ENCODE data around the gene TMEM50B.

Gene TMEM50B

DNA sequence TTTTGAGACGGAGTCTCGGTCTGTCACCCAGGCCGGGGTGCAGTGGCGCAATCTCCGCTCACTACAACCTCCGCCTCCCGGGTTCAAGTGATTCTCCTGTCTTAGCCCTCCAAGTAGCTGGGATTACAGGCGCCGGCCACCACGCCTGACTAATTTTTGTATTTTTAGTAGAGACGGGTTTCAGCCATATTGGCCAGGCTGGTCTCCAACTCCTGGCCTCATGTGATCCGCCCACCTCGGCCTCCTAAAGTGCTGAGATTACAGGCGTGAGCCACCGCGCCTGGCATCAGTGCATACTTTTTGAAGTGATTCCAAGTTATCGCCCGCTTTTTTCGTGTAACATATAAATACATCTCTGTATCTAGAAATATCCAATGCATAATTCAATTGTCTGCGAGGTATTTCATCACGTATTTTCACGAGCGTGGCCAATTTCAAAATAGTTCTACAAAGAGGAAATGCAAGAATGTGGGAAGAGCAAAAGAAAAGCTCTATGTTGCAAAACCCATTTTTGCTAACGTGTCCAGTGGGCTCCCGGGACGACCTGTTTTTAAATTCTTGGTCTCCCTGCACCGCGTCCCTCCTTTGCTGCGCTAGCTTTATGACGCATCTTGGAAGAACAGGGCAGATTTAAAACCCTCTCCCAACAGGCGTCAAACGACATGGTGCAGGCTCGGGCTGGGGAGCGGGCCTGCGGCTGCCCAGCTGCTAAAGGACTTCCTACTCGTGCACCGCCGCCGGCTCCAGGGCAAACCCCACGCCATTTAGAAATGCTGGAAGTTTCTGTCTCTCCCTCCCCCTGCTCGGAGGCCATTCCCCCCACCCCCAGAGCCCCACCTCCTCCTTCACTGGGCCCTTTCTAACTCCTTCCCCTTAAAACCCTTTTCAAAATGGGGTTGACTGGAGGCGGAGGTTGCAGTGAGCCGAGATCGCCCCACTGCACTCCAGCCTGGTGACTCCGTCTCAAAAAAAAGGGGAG, 77.5 kb downstream of the TMEM50B start:
- peak overlapping the region; percentile 43 for H3K4me3 ChIP-seq (replicated peaks; ENCODE audit: insufficient read depth, low read length)
- DNase-seq (ENCODE audit: low read depth in 1 of 2, low spot score in 1 of 2): peak; percentile 84 to 88
- TF ChIP-seq REST (IDR thresholded peaks at IDR 0.05; ENCODE audit: insufficient replicate concordance, low read depth) (peak; percentile 56), POLR2AphosphoS5 (IDR thresholded peaks at IDR 0.05; ENCODE audit: low read depth) (peak; percentile 74), GABPA (IDR thresholded peaks at IDR 0.05; ENCODE audit: low read depth) (no peak), SPI1 (IDR thresholded peaks at IDR 0.05; ENCODE audit: borderline replicate concordance, low read depth) (peak; percentile 87)
- TF ChIP-seq, protein P1, sequence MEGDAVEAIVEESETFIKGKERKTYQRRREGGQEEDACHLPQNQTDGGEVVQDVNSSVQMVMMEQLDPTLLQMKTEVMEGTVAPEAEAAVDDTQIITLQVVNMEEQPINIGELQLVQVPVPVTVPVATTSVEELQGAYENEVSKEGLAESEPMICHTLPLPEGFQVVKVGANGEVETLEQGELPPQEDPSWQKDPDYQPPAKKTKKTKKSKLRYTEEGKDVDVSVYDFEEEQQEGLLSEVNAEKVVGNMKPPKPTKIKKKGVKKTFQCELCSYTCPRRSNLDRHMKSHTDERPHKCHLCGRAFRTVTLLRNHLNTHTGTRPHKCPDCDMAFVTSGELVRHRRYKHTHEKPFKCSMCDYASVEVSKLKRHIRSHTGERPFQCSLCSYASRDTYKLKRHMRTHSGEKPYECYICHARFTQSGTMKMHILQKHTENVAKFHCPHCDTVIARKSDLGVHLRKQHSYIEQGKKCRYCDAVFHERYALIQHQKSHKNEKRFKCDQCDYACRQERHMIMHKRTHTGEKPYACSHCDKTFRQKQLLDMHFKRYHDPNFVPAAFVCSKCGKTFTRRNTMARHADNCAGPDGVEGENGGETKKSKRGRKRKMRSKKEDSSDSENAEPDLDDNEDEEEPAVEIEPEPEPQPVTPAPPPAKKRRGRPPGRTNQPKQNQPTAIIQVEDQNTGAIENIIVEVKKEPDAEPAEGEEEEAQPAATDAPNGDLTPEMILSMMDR (IDR thresholded peaks at IDR 0.05; ENCODE audit: insufficient read depth, low read length): no peak
- H3K27ac ChIP-seq (replicated peaks): peak overlapping the region; percentile 97
- H3K27me3 ChIP-seq (ENCODE audit: insufficient read depth, poor library complexity, severe bottlenecking): no peaks in the 10 kb centered on the region

DNA sequence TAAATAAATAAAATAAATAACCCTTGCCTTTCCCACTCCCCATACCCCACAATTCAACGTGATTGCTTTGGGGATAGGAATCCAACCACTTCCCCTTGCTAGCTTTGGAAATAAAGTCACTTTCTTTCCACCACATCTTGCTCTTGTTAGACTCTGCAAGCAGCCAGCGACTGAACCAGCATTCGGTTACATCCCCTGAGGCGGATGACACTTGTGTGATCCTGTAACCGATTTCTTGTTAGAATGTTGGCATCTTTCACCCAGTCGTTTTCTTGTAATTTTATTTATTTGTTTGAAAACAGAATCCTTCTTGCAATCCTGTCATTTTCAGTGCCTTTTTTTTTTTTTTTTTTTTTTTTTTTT, 78.2 kb downstream of the TMEM50B start:
- TF ChIP-seq SPI1 (IDR thresholded peaks at IDR 0.05; ENCODE audit: borderline replicate concordance, low read depth) (peak; percentile 62), POLR2AphosphoS5 (IDR thresholded peaks at IDR 0.05; ENCODE audit: low read depth) (no peak)
- no peaks in the 10 kb centered on the region for H3K27me3 ChIP-seq (ENCODE audit: insufficient read depth, poor library complexity, severe bottlenecking)
- DNase-seq (ENCODE audit: low read depth in 1 of 2, low spot score in 1 of 2): peak in 1 of 2 experiments; percentile 73
- 0 out of 2 replicates have a peak overlapping the region, but pooled peaks have one; percentile 8 for H3K4me3 ChIP-seq (replicated peaks; ENCODE audit: insufficient read depth, low read length)
- peak overlapping the region; percentile 97 for H3K27ac ChIP-seq (replicated peaks)
